ENCODE results near the gene TMEM209.

The TMEM209 gene

GRCh38 chr7:130134106-130134636, 71.0 kb downstream of the TMEM209 start:
- no peaks in the 10 kb centered on the region for H3K9me3 ChIP-seq (ENCODE audit: insufficient read depth, low read length)
- no peak overlapping the region for H3K4me3 ChIP-seq (ENCODE audit: insufficient read depth, low read length, poor library complexity, severe bottlenecking)
- no peaks in the 10 kb centered on the region for H3K9me2 ChIP-seq (replicated peaks; ENCODE audit: insufficient read depth, low read length)

GRCh38 chr7:130133029-130133782, 72.0 kb downstream of the TMEM209 start:
- Histone ChIP-seq H3K9me2 (replicated peaks; ENCODE audit: insufficient read depth, low read length) (no peaks in the 10 kb centered on the region), H4K20me1 (ENCODE audit: low read depth, low read length) (no peaks in the 10 kb centered on the region), H3F3A (ENCODE audit: insufficient read depth) (no peaks in the 10 kb centered on the region), H2AFZ (ENCODE audit: low read depth, low read length, severe bottlenecking) (no peak overlapping the region), H3K4me3 (ENCODE audit: insufficient read depth, low read length, poor library complexity, severe bottlenecking) (no peak overlapping the region), H3K4me2 (ENCODE audit: low read depth, low read length, poor library complexity, severe bottlenecking) (no peak overlapping the region), H3K36me3 (ENCODE audit: low read length) (0 out of 2 replicates have a peak, but pooled peaks cover 3% of the 10 kb centered on the region), H3K9ac (ENCODE audit: low read length) (no peak overlapping the region), H3K9me3 (ENCODE audit: insufficient read depth, low read length) (no peaks in the 10 kb centered on the region), H3K27ac (ENCODE audit: low read depth, low read length) (no peak overlapping the region), H3K27me3 (ENCODE audit: low read length) (no peaks in the 10 kb centered on the region), H3K79me2 (ENCODE audit: insufficient read depth, low read length) (no peaks in the 10 kb centered on the region)
- TF ChIP-seq CTCF (IDR thresholded peaks at IDR 0.05; ENCODE audit: insufficient read depth, low read length, poor library complexity, severe bottlenecking) = no peak
- TF ChIP-seq EZH2phosphoT487 (conservative IDR thresholded peaks at IDR 0.05; ENCODE audit: low read length) = no peak

More at GRCh38 chr7:130134106-130134636, 71.0 kb downstream of the TMEM209 start:
- Histone ChIP-seq H3K27me3 (ENCODE audit: low read length) (no peaks in the 10 kb centered on the region), H3K79me2 (ENCODE audit: insufficient read depth, low read length) (no peaks in the 10 kb centered on the region), H2AFZ (ENCODE audit: low read depth, low read length, severe bottlenecking) (no peak overlapping the region), H4K20me1 (ENCODE audit: low read depth, low read length) (no peaks in the 10 kb centered on the region), H3K36me3 (ENCODE audit: low read length) (0 out of 2 replicates have a peak, but pooled peaks cover 3% of the 10 kb centered on the region), H3K4me2 (ENCODE audit: low read depth, low read length, poor library complexity, severe bottlenecking) (no peak overlapping the region), H3K9ac (ENCODE audit: low read length) (no peak overlapping the region), H3K27ac (ENCODE audit: low read depth, low read length) (no peak overlapping the region), H3F3A (ENCODE audit: insufficient read depth) (no peaks in the 10 kb centered on the region)
- TF ChIP-seq EZH2phosphoT487 (conservative IDR thresholded peaks at IDR 0.05; ENCODE audit: low read length) (no peak), CTCF (IDR thresholded peaks at IDR 0.05; ENCODE audit: insufficient read depth, low read length, poor library complexity, severe bottlenecking) (no peak)

- Histone ChIP-seq H3F3A (ENCODE audit: insufficient read depth) (no peaks in the 10 kb centered on the region), H3K4me3 (ENCODE audit: insufficient read depth, low read length, poor library complexity, severe bottlenecking) (no peak overlapping the region), H3K36me3 (ENCODE audit: low read length) (0 out of 2 replicates have a peak, but pooled peaks cover 3% of the 10 kb centered on the region), H3K9ac (ENCODE audit: low read length) (no peak overlapping the region), H3K4me2 (ENCODE audit: low read depth, low read length, poor library complexity, severe bottlenecking) (no peak overlapping the region), H2AFZ (ENCODE audit: low read depth, low read length, severe bottlenecking) (no peak overlapping the region), H3K27me3 (ENCODE audit: low read length) (no peaks in the 10 kb centered on the region), H3K9me2 (replicated peaks; ENCODE audit: insufficient read depth, low read length) (no peaks in the 10 kb centered on the region), H3K79me2 (ENCODE audit: insufficient read depth, low read length) (no peaks in the 10 kb centered on the region), H3K27ac (ENCODE audit: low read depth, low read length) (no peak overlapping the region), H3K9me3 (ENCODE audit: insufficient read depth, low read length) (no peaks in the 10 kb centered on the region), H4K20me1 (ENCODE audit: low read depth, low read length) (no peaks in the 10 kb centered on the region)
- TF ChIP-seq EZH2phosphoT487 (conservative IDR thresholded peaks at IDR 0.05; ENCODE audit: low read length) (no peak), CTCF (IDR thresholded peaks at IDR 0.05; ENCODE audit: insufficient read depth, low read length, poor library complexity, severe bottlenecking) (no peak)
Observed at GRCh38 chr7:130131964-130132875, 73.0 kb downstream of the TMEM209 start.

All from SU-DHL-6 (cell line).